HepG2 (cell line): ENCODE measurements around the gene DOK7. TPM values are rescaled to one million over a fixed set of nuclear protein-coding genes. Genes with fewer than 3 reads are reported as not detected.

ENCODE experiments used
- ZFP1 ChIP-seq: IDR thresholded peaks from 2 replicates; pipeline ENCODE4 v1.6.1; 2016
- ZNF589 ChIP-seq: sonication (generic); formaldehyde crosslinking; conservative IDR thresholded peaks from 2 replicates; pipeline ENCODE4 v1.8.0; 2022; ENCODE audit warnings: mild to moderate bottlenecking, moderate library complexity, missing genetic modification reagents
- ZNF678 ChIP-seq: sonication (generic); formaldehyde crosslinking; IDR thresholded peaks from 2 replicates; pipeline ENCODE4 v1.4.0; 2020; ENCODE audit warnings: mild to moderate bottlenecking, missing genetic modification reagents
- polyA plus RNA-seq, 8 experiments: library from polyadenylated mRNA; depleted of rRNA in 3 of 8; stranded (reverse) in 7 of 8; unstranded in 1 of 8; fragments of >200 nt; fragmentation: Illumina TruSeq in 4 of 8; extraction: Trizol in 4 of 8; gene quantifications; 2 replicates each; pipeline versions ENCODE4 v1.2.1 to v1.2.3, GENCODE V29; 2011 to 2016; ENCODE audit warnings: low read depth in 4 of 8, missing spikeins in 1 of 8, mixed read lengths in 1 of 8; ENCODE audit not compliant: insufficient read depth in 1 of 8
- total RNA-seq, 5 experiments: library from RNA; depleted of rRNA; stranded (reverse); fragments of >200 nt; fragmentation: Illumina TruSeq; extraction: Trizol; gene quantifications; 2 replicates each; pipeline ENCODE4 v1.2.3, GENCODE V29; 2016; ENCODE audit warnings: low read depth in 1 of 5
- TF ChIP-seq, protein P1 (sequence below): IDR thresholded peaks from 2 replicates; pipeline ENCODE4 v1.6.1; 2012; ENCODE audit warnings: low read length, improper control_type of control experiment
- TF ChIP-seq, protein P2 (sequence below): sonication (generic); formaldehyde crosslinking; IDR thresholded peaks from 2 replicates; pipeline ENCODE4 v1.5.1; 2020; ENCODE audit warnings: mild to moderate bottlenecking, missing genetic modification reagents, borderline replicate concordance
- TF ChIP-seq, protein P3 (sequence below): sonication (generic); formaldehyde crosslinking; IDR thresholded peaks from 2 replicates; pipeline ENCODE4 v1.5.1; 2020; ENCODE audit warnings: mild to moderate bottlenecking, missing genetic modification reagents

The DOK7 gene
- total and polyA plus RNA-seq, 2 of the 13 experiments (the other 11 are each of a cell fraction or from before 2014, with no cell fraction given) = 0.03 to 0.07 TPM

DNA sequence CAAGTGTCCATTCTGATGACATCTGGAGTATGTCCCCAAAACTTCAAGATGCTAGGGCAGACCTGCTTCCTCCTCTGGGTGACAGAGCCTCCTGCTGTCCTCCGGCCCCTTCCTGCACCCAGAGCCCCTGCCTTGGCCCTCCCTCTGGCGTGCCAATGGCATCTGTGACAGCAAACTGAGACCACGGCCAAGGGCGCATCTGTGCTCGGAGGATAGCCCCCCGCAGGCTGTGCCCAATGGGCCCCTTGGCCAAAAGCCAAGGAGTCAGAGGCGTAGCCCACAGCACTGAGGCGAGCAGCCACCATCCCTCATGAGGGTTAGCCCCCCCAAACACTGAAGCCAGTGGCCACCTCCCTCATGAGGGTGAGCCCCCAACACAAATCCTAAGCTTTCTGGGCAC, 61.2 kb downstream of the DOK7 start (continued):
- TF ChIP-seq, protein P1, sequence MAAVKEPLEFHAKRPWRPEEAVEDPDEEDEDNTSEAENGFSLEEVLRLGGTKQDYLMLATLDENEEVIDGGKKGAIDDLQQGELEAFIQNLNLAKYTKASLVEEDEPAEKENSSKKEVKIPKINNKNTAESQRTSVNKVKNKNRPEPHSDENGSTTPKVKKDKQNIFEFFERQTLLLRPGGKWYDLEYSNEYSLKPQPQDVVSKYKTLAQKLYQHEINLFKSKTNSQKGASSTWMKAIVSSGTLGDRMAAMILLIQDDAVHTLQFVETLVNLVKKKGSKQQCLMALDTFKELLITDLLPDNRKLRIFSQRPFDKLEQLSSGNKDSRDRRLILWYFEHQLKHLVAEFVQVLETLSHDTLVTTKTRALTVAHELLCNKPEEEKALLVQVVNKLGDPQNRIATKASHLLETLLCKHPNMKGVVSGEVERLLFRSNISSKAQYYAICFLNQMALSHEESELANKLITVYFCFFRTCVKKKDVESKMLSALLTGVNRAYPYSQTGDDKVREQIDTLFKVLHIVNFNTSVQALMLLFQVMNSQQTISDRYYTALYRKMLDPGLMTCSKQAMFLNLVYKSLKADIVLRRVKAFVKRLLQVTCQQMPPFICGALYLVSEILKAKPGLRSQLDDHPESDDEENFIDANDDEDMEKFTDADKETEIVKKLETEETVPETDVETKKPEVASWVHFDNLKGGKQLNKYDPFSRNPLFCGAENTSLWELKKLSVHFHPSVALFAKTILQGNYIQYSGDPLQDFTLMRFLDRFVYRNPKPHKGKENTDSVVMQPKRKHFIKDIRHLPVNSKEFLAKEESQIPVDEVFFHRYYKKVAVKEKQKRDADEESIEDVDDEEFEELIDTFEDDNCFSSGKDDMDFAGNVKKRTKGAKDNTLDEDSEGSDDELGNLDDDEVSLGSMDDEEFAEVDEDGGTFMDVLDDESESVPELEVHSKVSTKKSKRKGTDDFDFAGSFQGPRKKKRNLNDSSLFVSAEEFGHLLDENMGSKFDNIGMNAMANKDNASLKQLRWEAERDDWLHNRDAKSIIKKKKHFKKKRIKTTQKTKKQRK = no peak
- TF ChIP-seq ZNF589 (no peak), ZFP1 (no peak), ZNF678 (CRISPR knock-in tag) (no peak)
- TF ChIP-seq, protein P2, sequence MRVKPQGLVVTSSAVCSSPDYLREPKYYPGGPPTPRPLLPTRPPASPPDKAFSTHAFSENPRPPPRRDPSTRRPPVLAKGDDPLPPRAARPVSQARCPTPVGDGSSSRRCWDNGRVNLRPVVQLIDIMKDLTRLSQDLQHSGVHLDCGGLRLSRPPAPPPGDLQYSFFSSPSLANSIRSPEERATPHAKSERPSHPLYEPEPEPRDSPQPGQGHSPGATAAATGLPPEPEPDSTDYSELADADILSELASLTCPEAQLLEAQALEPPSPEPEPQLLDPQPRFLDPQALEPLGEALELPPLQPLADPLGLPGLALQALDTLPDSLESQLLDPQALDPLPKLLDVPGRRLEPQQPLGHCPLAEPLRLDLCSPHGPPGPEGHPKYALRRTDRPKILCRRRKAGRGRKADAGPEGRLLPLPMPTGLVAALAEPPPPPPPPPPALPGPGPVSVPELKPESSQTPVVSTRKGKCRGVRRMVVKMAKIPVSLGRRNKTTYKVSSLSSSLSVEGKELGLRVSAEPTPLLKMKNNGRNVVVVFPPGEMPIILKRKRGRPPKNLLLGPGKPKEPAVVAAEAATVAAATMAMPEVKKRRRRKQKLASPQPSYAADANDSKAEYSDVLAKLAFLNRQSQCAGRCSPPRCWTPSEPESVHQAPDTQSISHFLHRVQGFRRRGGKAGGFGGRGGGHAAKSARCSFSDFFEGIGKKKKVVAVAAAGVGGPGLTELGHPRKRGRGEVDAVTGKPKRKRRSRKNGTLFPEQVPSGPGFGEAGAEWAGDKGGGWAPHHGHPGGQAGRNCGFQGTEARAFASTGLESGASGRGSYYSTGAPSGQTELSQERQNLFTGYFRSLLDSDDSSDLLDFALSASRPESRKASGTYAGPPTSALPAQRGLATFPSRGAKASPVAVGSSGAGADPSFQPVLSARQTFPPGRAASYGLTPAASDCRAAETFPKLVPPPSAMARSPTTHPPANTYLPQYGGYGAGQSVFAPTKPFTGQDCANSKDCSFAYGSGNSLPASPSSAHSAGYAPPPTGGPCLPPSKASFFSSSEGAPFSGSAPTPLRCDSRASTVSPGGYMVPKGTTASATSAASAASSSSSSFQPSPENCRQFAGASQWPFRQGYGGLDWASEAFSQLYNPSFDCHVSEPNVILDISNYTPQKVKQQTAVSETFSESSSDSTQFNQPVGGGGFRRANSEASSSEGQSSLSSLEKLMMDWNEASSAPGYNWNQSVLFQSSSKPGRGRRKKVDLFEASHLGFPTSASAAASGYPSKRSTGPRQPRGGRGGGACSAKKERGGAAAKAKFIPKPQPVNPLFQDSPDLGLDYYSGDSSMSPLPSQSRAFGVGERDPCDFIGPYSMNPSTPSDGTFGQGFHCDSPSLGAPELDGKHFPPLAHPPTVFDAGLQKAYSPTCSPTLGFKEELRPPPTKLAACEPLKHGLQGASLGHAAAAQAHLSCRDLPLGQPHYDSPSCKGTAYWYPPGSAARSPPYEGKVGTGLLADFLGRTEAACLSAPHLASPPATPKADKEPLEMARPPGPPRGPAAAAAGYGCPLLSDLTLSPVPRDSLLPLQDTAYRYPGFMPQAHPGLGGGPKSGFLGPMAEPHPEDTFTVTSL (CRISPR knock-in tag) = no peak
- TF ChIP-seq, protein P3, sequence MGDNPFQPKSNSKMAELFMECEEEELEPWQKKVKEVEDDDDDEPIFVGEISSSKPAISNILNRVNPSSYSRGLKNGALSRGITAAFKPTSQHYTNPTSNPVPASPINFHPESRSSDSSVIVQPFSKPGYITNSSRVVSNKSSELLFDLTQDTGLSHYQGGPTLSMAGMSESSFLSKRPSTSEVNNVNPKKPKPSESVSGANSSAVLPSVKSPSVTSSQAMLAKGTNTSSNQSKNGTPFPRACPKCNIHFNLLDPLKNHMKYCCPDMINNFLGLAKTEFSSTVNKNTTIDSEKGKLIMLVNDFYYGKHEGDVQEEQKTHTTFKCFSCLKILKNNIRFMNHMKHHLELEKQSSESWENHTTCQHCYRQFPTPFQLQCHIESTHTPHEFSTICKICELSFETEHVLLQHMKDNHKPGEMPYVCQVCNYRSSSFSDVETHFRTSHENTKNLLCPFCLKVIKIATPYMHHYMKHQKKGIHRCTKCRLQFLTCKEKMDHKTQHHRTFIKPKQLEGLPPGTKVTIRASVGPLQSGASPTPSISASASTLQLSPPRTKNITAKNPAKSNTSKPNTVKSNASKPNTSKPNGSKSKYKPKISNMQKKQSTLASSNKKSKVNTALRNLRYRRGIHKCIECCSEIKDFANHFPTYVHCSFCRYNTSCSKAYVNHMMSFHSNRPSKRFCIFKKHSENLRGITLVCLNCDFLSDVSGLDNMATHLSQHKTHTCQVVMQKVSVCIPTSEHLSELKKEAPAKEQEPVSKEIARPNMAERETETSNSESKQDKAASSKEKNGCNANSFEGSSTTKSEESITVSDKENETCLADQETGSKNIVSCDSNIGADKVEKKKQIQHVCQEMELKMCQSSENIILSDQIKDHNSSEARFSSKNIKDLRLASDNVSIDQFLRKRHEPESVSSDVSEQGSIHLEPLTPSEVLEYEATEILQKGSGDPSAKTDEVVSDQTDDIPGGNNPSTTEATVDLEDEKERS (CRISPR knock-in tag) = no peak
- TF ChIP-seq, all 625 proteins: peak for 0
